ENCODE data around the gene LRFN2. TPM values are rescaled to one million over a fixed set of nuclear protein-coding genes. Genes with fewer than 3 reads are reported as not detected.

Gene LRFN2
- polyA plus RNA-seq, 1 donor from 2014 or later, result 14.8 TPM

GRCh38 chr6:40344566-40345167, 242.5 kb downstream of the LRFN2 start:
- no peak overlapping the region for H3K4me2 ChIP-seq (ENCODE audit: low read length)
- no peaks in the 10 kb centered on the region for H4K20me1 ChIP-seq (ENCODE audit: insufficient read depth)
- H3K79me2 ChIP-seq (replicated peaks; ENCODE audit: insufficient read depth, low read length), result no peaks in the 10 kb centered on the region
- H2AFZ ChIP-seq (ENCODE audit: low read depth, low read length), result no peak overlapping the region
- no peaks in the 10 kb centered on the region for H3K27me3 ChIP-seq (ENCODE audit: insufficient read depth, low read depth, low read length)
- H3K9me2 ChIP-seq (ENCODE audit: insufficient read depth, low read length), result no peaks in the 10 kb centered on the region
- no peaks in the 10 kb centered on the region for H3F3A ChIP-seq (ENCODE audit: insufficient read depth, low read length, poor library complexity, severe bottlenecking)
- H3K4me3 ChIP-seq (ENCODE audit: low read length), result no peak overlapping the region
- H3K36me3 ChIP-seq (ENCODE audit: insufficient read depth, low read length), result no peaks in the 10 kb centered on the region
- no peak overlapping the region for H3K27ac ChIP-seq (ENCODE audit: low read length)
- no peak overlapping the region for H3K9ac ChIP-seq (ENCODE audit: low read length)
- no peak for TF ChIP-seq POLR2AphosphoS5 (IDR thresholded peaks at IDR 0.05)
- TF ChIP-seq REST (IDR thresholded peaks at IDR 0.05; ENCODE audit: borderline replicate concordance), result no peak
- TF ChIP-seq CTCF (IDR thresholded peaks at IDR 0.05; ENCODE audit: poor library complexity, severe bottlenecking), result no peak
- TF ChIP-seq SMC3 (conservative IDR thresholded peaks at IDR 0.05; ENCODE audit: poor library complexity), result no peak
- H3K9me3 ChIP-seq (ENCODE audit: low read length), result no peaks in the 10 kb centered on the region

GRCh38 chr6:40343877-40344565, 243.1 kb downstream of the LRFN2 start:
- Histone ChIP-seq H3K4me2 (ENCODE audit: low read length) (no peak overlapping the region), H3K27ac (ENCODE audit: low read length) (no peak overlapping the region)

More at GRCh38 chr6:40343877-40344565, 243.1 kb downstream of the LRFN2 start:
- Histone ChIP-seq H3K9me3 (ENCODE audit: low read length) (no peaks in the 10 kb centered on the region), H3K27me3 (ENCODE audit: insufficient read depth, low read depth, low read length) (no peaks in the 10 kb centered on the region), H3F3A (ENCODE audit: insufficient read depth, low read length, poor library complexity, severe bottlenecking) (no peaks in the 10 kb centered on the region), H4K20me1 (ENCODE audit: insufficient read depth) (no peaks in the 10 kb centered on the region), H3K79me2 (replicated peaks; ENCODE audit: insufficient read depth, low read length) (no peaks in the 10 kb centered on the region), H3K4me3 (ENCODE audit: low read length) (no peak overlapping the region), H3K9ac (ENCODE audit: low read length) (no peak overlapping the region), H3K9me2 (ENCODE audit: insufficient read depth, low read length) (no peaks in the 10 kb centered on the region), H3K36me3 (ENCODE audit: insufficient read depth, low read length) (no peaks in the 10 kb centered on the region), H2AFZ (ENCODE audit: low read depth, low read length) (no peak overlapping the region)
- TF ChIP-seq CTCF (IDR thresholded peaks at IDR 0.05; ENCODE audit: poor library complexity, severe bottlenecking) (no peak), POLR2AphosphoS5 (IDR thresholded peaks at IDR 0.05) (no peak), RAD21 (conservative IDR thresholded peaks at IDR 0.05) (no peak), TAF1 (IDR thresholded peaks at IDR 0.05; ENCODE audit: low read depth) (no peak), REST (IDR thresholded peaks at IDR 0.05; ENCODE audit: borderline replicate concordance) (no peak), EZH2 (IDR thresholded peaks at IDR 0.05; ENCODE audit: borderline replicate concordance, insufficient read depth, low read length, poor library complexity, severe bottlenecking) (no peak), SMC3 (conservative IDR thresholded peaks at IDR 0.05; ENCODE audit: poor library complexity) (no peak), EP300 (conservative IDR thresholded peaks at IDR 0.05; ENCODE audit: poor library complexity, severe bottlenecking) (no peak), MXI1 (conservative IDR thresholded peaks at IDR 0.05; ENCODE audit: poor library complexity, severe bottlenecking) (no peak)

Measured in neural cell (in vitro differentiated cells).